GM18907 (cell line): ENCODE data around the gene ETFA.

ENCODE experiments used
- ATAC-seq: cut with Tn5 transposase; IDR thresholded peaks from one replicate; pipeline ENCODE4 v1.9.1; 2021; ENCODE audit warnings: mild to moderate bottlenecking, moderate library complexity; ENCODE audit not compliant: unreplicated experiment

Gene ETFA

DNA sequence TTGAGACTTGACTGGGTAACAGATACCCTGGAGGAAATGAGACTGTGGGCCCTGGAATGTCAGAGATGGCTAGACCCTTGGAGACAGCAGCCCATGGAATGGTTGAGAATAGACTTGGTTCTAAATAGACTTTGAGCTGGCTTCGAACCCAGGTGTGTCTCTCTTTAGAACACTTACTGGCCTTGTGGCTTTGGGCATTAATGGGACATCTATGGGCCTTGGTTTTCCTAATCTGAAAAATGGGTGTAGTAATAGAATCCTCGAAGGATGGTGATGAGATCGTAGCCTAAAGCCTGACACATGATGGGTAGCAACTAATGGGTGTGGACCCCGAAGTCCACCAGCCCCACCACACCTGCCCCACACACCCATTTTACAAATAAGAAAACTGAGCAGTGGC lies 132.2 kb downstream of the ETFA start:
- no peak for ATAC-seq

DNA sequence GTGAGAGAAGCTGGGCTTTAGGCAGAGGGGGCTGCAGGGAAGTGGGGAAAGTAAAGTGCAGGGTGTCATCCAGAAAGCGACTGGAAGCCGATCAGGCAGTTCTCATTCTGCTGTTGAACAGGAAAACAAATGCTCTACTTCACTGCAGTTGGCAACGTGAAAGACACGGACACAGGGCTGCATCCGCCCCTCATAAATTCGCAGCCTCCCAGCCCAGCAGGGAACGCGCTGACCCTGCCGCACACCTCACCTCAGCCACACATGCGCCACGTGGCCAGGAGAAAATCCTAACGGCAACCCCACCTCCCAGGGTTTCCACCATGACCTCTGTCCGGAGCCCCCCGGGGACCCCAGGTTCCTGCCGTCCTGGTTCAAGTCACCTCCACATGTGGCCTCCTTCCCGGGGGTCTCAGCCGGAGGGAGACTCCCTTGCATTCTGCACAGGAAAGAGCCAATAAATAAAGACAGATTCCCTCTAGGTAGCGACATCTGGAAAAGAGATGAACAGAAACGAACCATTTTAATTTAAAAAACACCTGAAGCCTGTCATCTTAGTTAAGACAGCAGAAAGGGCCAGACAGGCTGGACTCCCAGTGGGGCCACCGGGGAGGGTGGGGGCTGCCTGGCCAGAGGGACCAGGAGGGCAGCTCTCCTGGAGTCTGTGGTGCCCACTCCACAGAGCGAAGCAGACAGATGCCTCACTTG lies 132.8 kb downstream of the ETFA start:
- ATAC-seq: no peak

DNA sequence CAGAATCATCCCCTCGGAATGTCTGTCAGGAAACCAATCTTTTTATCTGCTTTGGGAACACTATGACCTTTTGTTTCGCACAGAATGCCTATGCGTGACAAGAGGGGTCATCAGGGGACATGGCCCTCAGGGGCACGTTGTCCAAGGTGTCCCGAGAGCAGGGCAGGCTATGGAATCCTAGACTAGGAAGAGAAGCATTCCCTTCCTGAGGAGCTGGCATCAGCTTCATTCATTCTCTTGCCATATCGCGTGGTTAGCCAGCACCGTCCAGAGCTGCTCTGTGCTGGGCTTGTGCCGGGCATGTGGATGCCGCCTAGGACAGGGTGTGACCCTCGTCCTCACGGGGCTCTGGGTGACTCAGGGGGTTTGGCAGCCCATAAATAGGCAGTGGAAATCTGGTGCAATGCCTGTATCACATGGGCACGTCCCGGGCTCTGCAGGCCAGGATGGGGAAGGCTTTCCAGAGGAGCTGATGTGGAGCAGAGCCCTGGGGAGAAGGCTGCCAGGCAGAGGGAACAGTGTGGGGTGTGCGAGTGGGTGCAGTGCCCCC lies 133.7 kb downstream of the ETFA start:
- no peak for ATAC-seq

GRCh38 chr15:76176487-76177085 lies 134.7 kb downstream of the ETFA start:
- no peak for ATAC-seq

DNA sequence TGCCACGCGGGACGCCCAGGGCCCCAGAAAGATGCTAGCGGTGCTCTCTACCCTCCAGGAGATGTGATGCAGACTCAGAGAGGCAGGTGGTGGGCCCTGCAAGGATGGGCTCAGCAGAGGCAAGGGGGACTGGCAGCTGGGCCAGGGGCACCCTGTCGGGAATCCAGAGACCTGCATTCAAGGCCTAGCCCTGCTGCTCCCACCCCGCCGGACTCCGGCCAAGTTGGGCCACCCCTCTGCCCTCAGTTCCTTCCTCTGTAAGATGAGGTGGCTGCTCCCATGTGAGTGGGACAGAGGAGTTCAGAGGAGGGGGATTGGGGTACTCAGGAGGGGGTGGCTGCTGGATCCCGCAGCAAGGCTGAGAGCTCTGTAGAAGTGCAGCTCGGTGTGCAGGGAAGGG lies 135.2 kb downstream of the ETFA start:
- no peak for ATAC-seq

- ATAC-seq: no peak
Observed at GRCh38 chr15:76175442-76175841, 135.8 kb downstream of the ETFA start.

DNA sequence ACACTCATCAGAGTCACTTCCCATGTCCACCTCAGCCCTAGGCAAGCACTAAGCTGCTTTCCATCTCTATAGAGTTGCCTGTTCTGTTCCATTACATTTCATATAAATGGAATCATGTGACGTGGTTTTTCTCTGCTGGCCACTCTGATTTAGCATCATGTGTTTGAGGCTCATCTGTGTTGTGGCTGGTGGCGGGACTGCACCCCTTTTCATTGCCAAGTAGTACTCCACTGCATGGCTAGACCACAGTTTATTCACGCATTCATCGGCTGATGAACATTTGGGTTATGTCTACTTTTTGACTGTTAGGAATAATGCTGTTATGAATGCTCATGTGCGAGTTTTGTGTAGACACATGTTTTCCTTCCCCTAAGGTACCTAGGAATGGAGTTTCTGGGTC lies 136.6 kb downstream of the ETFA start:
- no peak for ATAC-seq

DNA sequence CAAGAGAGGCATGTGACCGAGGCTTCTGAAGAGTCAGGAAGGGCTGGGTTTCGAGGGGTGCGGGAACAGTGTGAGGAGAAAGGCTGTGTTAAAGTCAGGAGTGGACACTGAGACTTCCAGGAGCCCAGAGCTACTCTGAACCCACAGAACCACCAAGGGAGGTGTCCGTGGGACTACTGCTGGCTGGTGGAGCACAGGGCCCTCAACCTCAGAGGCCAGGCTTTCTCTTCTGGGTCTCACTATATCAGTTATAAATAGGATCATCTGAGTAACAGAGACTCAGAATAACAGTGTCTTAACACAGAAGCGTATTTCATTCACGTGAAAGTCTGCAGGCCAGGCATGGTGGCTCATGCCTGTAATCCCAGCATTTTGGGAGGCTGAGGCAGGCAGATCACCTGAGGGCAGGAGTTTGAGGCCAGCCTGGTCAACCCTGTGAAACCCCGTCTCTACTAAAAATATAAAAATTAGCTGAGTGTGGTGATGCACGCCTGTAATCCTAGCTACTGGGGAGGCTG lies 137.9 kb downstream of the ETFA start:
- no peak for ATAC-seq

DNA sequence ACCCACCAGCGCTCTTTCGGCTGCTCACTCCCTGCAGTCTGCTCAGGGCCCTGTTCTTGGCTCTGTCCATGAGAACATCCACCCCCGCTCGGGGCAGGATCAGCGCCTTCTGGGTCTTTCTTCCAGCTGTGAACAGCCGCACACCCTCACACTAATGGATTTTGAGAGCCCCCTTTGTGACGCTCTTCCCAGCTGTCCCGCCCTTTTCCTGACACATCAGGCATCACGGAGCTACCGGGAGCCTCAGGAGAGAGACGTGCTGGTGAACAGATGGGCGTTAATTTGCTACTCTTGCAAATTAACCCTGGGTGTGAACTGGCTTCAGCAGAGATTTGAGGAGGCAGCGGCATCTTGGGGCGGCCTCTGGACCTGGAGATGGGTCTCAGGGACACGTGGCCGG lies 138.5 kb downstream of the ETFA start:
- no peak for ATAC-seq

GRCh38 chr15:76169911-76170800 lies 141.1 kb downstream of the ETFA start:
- no peak for ATAC-seq

DNA sequence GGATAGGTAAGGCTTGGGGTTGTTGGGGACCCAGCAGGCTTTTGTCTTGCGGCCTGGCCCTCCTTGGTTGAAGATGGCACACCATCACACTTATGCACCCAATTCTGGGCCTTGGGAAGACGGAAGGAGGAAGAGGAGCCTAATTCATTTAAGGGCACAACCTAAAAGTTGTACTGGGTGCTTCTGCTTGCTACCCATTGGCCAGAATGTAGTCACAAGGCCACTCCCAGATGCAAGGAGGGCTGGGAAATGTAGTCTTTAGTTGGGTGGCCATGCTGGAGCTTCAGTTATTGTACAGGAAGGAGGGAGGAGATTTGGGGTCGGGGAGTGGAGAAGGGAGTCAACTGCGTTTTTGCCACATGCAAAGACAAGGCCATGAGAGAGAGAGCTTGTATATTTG lies 142.3 kb downstream of the ETFA start:
- no peak for ATAC-seq

DNA sequence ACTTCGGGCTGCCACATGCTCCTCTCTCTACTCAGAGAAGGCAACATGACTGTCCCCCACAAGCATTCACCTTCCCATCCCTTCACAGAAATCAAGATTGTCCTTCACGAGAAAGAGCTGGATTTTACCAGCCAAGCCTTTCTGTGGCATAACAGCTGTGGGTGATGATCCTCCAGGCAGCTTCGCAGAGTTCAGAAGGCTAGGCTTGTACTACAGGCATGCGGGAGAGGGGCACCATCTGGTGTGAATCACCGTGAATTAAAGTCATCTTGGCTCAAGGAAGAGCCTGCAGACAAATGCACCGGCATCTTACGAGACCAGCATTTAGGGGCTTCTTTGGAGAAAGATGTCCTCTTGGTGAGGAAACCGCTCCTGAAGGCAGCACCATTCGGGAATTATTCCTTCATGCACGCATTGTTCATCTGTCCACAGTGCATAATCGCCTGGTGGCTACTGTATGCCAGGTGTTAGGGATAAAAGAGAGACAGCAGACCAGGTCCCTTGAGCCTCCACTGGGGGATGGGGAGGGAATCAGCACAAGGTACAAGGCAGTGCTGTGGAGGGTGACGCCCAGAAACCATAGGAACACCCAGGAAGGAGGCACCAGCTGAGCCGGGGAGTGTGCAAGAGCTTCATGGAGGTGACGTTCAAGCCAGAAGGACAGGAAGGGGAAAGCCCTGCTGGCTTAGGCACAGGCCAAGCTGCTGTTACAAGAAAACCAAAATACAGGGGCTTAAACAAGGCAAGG lies 142.9 kb downstream of the ETFA start:
- ATAC-seq: no peak

GRCh38 chr15:76165951-76166350 lies 145.3 kb downstream of the ETFA start:
- ATAC-seq: no peak
